Ishikawa (cell line): ENCODE results near the gene UBL4A.

ENCODE experiments used
- CREB1 ChIP-seq: IDR thresholded peaks from 2 replicates; pipeline ENCODE4 v1.6.1; 2012; ENCODE audit warnings: low read depth
- EP300 ChIP-seq: IDR thresholded peaks from 2 replicates; pipeline ENCODE4 v1.6.1; 2012; ENCODE audit warnings: borderline replicate concordance
- FOXM1 ChIP-seq: IDR thresholded peaks from 2 replicates; pipeline ENCODE4 v1.6.1; 2012; ENCODE audit warnings: low read depth, borderline replicate concordance
- RAD21 ChIP-seq: IDR thresholded peaks from 2 replicates; pipeline ENCODE4 v1.6.1; 2012; ENCODE audit warnings: low read depth
- TAF1 ChIP-seq: IDR thresholded peaks from 2 replicates; pipeline ENCODE4 v1.6.1; 2012; ENCODE audit warnings: low read depth, mild to moderate bottlenecking
- ZBTB7A ChIP-seq: IDR thresholded peaks from 2 replicates; pipeline ENCODE4 v1.6.1; 2012; ENCODE audit warnings: low read depth
- TF ChIP-seq, protein P1 (sequence below): IDR thresholded peaks from 2 replicates; pipeline ENCODE4 v1.6.1; 2012; ENCODE audit warnings: low read depth, mild to moderate bottlenecking
- TF ChIP-seq, protein P2 (sequence below): IDR thresholded peaks from 2 replicates; pipeline ENCODE4 v1.6.1; 2012
- TF ChIP-seq, protein P3 (sequence below): IDR thresholded peaks from 2 replicates; pipeline ENCODE4 v1.6.1; 2012

DNA sequence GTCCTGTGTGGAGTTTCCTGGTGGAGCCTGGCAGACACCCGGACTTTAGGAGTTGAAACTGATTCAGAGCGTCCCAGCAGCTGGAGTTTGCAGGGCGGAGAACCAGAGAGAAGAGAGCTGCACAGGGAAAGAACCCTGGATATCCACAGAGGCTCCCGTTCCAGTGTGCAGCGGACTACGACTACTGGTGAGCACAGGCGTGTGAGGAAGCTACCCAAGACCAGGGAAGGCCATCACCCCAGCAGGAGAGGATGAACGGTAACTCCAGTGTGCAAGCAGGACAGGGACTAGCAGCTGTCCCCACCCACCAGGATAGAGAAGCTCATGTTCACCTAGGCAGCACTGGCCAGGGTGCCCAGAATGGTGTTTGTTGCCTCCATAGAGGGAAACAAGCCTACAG, 9.6 kb downstream of the UBL4A start:
- TF ChIP-seq RAD21 (no peak), EP300 (no peak), CREB1 (no peak), FOXM1 (no peak), TAF1 (no peak), ZBTB7A (no peak)
- TF ChIP-seq, protein P1, sequence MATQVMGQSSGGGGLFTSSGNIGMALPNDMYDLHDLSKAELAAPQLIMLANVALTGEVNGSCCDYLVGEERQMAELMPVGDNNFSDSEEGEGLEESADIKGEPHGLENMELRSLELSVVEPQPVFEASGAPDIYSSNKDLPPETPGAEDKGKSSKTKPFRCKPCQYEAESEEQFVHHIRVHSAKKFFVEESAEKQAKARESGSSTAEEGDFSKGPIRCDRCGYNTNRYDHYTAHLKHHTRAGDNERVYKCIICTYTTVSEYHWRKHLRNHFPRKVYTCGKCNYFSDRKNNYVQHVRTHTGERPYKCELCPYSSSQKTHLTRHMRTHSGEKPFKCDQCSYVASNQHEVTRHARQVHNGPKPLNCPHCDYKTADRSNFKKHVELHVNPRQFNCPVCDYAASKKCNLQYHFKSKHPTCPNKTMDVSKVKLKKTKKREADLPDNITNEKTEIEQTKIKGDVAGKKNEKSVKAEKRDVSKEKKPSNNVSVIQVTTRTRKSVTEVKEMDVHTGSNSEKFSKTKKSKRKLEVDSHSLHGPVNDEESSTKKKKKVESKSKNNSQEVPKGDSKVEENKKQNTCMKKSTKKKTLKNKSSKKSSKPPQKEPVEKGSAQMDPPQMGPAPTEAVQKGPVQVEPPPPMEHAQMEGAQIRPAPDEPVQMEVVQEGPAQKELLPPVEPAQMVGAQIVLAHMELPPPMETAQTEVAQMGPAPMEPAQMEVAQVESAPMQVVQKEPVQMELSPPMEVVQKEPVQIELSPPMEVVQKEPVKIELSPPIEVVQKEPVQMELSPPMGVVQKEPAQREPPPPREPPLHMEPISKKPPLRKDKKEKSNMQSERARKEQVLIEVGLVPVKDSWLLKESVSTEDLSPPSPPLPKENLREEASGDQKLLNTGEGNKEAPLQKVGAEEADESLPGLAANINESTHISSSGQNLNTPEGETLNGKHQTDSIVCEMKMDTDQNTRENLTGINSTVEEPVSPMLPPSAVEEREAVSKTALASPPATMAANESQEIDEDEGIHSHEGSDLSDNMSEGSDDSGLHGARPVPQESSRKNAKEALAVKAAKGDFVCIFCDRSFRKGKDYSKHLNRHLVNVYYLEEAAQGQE: no peak
- TF ChIP-seq, protein P2, sequence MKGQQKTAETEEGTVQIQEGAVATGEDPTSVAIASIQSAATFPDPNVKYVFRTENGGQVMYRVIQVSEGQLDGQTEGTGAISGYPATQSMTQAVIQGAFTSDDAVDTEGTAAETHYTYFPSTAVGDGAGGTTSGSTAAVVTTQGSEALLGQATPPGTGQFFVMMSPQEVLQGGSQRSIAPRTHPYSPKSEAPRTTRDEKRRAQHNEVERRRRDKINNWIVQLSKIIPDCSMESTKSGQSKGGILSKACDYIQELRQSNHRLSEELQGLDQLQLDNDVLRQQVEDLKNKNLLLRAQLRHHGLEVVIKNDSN: no peak
- TF ChIP-seq, protein P3, sequence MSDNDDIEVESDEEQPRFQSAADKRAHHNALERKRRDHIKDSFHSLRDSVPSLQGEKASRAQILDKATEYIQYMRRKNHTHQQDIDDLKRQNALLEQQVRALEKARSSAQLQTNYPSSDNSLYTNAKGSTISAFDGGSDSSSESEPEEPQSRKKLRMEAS: no peak
